Hematopoietic multipotent progenitor cell treated with erythropoietin and hydrocortisone succinate and interleukin-3 and kit ligand, for 8 days (in vitro differentiated cells): Measurements from ENCODE around the gene RAD21L1.

Source experiments
- DNase-seq: peaks from one replicate; pipeline ENCODE4 v3.0.0-alpha.2; 2015

The RAD21L1 gene

GRCh38 chr20:1297486-1297885 is 71.6 kb downstream of the RAD21L1 start:
- DNase-seq = no peak

- no peak for DNase-seq
These were observed 72.3 kb downstream of the RAD21L1 start for GRCh38 chr20:1298166-1298565.

GRCh38 chr20:1298888-1299511 is 73.2 kb downstream of the RAD21L1 start:
- DNase-seq = no peak

- DNase-seq = peak; percentile 23
These were observed 73.7 kb downstream of the RAD21L1 start for GRCh38 chr20:1299522-1299921.

GRCh38 chr20:1300083-1300840 is 74.4 kb downstream of the RAD21L1 start:
- DNase-seq = no peak

- DNase-seq = no peak
These were observed 75.2 kb downstream of the RAD21L1 start for GRCh38 chr20:1301031-1301529.

GRCh38 chr20:1302685-1303541 is 77.1 kb downstream of the RAD21L1 start:
- peak; percentile 24 for DNase-seq

- DNase-seq = no peak
These were observed 79.1 kb downstream of the RAD21L1 start for GRCh38 chr20:1304710-1305515.
